Left colon (tissue), 2 donors: ENCODE data around the gene NCCRP1. TPM values are rescaled to one million over a fixed set of nuclear protein-coding genes. Genes with fewer than 3 reads are reported as not detected.

Experiments used
- ATAC-seq: fragments of 200-7000 bp; cut with Tn5 transposase; one replicate; pipeline ENCODE4 v1.9.1; 2020; ENCODE audit warnings: mild to moderate bottlenecking, moderate library complexity
- DNase-seq, 2 donors: peaks; one replicate each; pipeline ENCODE4 v3.0.0-alpha.2; 2020
- intact Hi-C, 2 donors: fragments of 100-400 bp; cut with DNase I in 1 of 2; cut with micrococcal nuclease in 1 of 2; formaldehyde crosslinking; loops; one replicate each; pipeline versions ENCODE4 v1.11.2 to v1.14.0; 2022; cut with DNase I, micrococcal nuclease
- total RNA-seq, 2 donors: library from RNA; stranded (reverse); fragmentation: NEBNext Ultra II Directional; extraction: Animal tissue kit (Norgen Biotek cat#: 25700); gene quantifications; one replicate each; pipeline ENCODE4 v1.2.1, GENCODE V29; 2021
- donor health status: DM: no; HTN: no; CAD: no.
- donor health status: DM: yes; HTN: yes; CAD: no.

Gene NCCRP1
- total RNA-seq, 2 donors from 2014 or later = not detected

GRCh38 chr19:39162441-39163043 lies 34.2 kb upstream of the NCCRP1 start:
- ATAC-seq (no peak), DNase-seq (no peak)
- intact Hi-C loops = no loop called here

DNA sequence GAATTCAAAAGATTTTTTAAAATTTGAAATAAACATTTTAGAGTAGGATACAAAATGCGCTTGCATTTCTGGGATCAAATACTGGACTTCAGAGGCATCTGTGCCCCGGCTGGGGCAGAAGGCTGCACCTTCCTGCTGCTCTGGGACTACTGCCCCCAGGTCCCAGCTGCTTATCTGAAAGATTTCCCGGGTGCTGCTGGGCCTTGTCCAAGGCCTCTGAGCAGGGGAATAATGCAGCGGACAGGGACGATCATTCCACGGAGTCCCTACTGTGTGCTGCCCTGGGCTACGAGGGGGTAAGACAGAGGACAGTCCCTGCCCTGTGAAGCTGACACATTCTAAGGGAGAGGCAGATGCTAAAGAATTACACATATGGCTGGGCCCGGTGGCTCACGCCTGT lies 33.1 kb upstream of the NCCRP1 start:
- intact Hi-C loops = no loop called here
- DNase-seq = no peak
- ATAC-seq = no peak

- intact Hi-C loops = no loop called here
- ATAC-seq (no peak), DNase-seq (no peak)
These were observed 32.5 kb upstream of the NCCRP1 start for GRCh38 chr19:39164289-39164688.

GRCh38 chr19:39165857-39166256 lies 30.9 kb upstream of the NCCRP1 start:
- DNase-seq = no peak
- no peak for ATAC-seq
- intact Hi-C loops = no loop called here

DNA sequence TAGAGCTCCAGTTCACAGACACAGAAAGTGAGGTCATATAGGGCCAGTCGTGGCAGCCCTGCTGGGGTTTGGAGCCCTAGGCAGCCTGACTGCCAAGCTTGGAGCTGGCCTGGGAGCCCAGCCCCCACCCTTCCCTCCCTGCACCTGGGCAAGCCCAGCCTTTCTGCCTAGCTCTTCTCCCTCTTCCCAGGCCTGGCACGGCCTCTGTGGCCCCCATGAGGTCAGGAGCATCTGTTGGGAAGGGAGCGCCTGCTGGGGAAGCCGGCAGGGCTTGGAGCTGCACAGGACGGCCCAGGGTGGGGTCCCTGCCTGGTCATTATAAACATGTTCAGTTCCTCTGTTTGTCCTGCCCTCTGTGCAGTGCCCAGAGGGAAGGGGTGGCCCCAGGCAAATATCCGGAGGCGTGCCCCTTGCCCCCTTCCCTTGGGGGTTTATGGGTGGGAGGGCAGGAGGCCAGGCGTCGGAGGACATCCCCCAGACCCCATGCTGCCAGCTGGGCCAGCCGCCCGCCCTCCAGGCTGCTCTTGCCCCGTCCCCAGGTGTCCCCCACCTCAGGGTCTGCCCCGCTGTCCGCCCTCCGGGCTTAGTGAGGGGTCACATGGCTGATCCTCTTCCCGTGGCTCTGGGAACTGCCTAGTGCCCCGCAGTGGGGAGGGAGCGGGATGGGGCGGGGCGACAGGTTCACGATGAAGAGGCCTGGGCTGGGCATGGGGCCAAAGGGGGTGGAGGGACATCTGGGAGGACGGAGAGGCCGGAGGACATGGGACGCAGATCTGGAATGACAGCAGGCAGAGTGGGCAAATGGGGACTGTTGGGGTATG lies 30.0 kb upstream of the NCCRP1 start:
- ATAC-seq (peak; percentile 85), DNase-seq (peak; percentile 88 to 91)
- intact Hi-C loops = no loop called here

DNA sequence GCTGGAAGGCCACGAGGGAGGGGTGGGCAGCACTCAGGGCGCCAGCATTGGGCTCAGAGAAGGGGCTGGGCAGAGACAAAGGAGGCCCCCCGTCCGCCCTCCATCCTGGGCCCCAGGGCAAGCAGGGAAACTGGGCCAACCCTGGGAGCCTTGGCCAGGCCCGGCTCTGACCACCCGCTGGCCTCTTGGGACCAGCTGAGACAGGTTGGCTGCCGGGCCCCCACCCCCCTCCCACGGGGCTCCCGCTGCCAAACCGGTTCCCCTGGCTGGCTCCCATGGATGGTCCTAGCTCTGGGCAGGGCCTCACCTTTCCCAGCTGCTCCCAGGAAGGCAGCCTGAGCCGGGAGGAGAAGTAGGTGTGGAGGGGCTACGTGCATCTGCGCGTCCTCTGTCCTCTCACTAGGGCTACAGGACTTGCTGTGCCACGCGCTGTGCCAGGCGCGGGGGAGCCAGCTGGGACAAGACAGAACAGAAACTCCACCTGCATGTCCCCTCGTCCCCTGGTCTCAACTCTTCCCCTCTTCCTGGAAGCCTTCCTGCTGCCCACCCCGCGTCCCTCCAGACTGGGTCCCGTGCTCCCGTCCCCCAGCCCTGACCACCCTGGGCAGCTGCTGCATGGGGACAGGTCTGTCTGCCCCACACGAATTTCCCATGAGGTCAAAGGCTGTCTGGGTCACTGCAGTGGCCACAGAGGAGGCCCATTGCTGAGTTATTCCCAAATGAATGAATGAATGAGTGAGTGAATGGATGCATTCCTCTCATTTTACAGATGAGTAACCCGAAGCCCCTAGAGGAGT lies 29.1 kb upstream of the NCCRP1 start:
- intact Hi-C loops = no loop called here
- DNase-seq (peak; percentile 53 to 63), ATAC-seq (peak; percentile 70)

DNA sequence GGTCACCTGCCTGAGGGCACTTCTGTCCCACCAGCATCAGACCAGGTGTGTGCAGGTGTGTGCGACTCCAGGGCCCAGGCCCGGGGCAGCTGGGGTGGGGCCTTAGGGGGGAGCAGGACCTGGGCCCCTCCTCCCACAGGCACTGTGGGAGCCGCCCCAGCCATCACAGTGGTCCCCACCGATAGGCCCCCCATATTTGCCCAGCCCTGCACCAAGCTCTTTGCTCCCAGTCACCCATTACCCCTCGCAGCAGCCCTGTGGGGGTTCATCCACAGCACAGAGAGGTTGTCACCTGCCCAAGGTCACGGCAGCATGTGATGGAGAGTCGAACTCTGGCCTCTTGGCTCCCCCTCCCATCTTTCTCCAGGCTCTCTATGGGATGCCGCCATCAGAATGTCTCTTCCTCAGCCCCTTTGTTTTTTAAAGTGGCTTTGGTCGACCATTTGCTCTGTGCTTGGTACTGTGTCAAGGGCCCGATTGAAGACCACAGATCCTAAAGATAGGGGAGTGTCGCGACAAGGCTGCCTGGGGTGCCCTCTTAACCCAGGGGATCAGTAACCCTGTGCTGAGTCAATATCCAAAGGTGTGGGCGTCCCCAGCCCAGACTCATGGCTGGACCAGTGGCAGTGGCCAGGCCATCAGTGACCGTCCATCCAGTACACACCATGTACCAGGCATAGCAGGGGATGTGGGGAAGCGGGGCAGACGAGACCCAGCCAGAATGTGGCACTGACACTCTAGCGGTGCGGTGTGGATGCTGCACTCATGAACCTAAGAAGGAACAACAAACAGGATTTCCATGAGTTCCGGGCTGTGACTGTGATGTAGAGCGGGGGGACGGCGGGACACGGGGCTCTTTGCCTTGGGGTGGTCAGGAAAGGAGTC lies 28.3 kb upstream of the NCCRP1 start:
- DNase-seq = no peak
- intact Hi-C loops = no loop called here
- ATAC-seq = no peak

- ATAC-seq = no peak
- intact Hi-C loops = no loop called here
- no peak for DNase-seq
These were observed 27.5 kb upstream of the NCCRP1 start for GRCh38 chr19:39169143-39169810.

GRCh38 chr19:39170386-39171231 lies 26.2 kb upstream of the NCCRP1 start:
- intact Hi-C loops = no loop called here
- no peak for ATAC-seq
- DNase-seq = no peak

DNA sequence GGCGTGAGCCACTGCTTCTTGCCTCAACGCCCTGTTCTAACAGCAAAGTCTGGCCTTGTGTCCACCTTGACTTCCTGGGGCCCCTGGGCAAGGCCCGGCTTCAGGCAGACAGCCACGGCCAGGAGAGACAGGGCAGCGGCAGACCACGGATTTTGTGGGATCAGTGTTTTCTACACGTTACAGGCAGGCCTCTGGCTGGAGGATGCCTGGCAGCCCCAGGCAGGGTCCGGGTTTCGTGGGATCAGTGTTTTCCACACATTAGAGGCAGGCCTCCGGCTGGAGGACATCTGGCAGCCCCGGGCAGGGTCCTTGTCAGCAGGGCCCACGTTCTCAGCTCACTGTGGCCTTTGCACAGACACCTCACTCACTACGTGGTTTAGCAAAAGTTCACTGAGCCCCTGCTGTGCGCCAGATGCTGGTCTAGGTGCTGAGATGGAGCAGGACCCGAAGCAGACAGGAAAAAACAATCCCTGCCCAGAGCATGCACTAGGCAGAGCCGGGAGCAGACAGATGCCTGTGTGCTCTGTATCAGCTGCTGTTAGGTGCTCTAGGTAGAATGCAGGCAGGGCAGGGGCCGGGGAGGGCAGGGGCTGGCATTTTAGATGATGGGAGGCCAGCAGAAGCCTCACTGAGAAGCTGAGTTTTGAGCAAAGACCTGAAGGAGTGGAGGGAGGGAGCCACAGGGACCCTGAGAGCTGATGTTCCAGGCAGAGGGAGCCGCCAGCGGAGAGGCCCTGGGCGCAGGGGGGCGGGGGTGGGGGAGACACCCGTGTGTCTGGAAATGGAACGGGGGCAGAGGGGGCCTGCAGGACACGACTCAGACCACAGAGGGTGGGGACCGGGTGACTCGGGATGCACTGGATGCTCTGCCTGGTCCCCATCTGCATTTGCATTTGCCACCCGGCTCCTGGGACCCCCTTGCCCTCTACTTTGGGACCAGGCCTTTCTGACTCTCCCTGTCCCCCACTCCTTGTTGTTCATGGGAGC lies 25.0 kb upstream of the NCCRP1 start:
- no peak for ATAC-seq
- intact Hi-C loops = no loop called here
- DNase-seq = no peak

DNA sequence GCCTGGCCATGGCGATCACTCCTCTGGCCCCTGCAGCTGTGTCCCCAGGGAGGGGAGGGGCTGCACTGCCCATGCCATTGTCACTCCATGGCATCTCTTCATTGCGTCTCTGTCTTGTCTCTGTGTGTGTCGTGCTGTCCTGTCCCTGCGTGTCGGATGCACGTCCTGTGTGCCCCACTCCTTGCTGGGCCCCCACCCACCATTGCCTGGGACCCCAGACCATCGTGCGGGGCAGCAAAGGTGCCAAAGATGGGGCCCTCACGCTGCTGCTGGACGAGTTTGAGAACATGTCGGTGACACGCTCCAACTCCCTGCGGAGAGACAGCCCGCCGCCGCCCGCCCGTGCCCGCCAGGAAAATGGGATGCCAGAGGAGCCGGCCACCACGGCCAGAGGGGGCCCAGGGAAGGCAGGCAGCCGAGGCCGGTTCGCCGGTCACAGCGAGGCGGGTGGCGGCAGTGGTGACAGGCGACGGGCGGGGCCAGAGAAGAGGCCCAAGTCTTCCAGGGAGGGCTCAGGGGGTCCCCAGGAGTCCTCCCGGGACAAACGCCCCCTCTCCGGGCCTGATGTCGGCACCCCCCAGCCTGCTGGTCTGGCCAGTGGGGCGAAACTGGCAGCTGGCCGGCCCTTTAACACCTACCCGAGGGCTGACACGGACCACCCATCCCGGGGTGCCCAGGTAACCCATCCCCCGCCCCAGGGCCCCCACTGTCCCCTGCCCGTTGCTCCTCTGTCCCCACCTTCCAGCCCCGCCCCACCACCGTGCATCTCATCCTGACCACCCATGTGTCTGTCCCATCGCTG lies 23.9 kb upstream of the NCCRP1 start:
- DNase-seq (no peak), ATAC-seq (no peak)
- intact Hi-C loops = no loop called here

DNA sequence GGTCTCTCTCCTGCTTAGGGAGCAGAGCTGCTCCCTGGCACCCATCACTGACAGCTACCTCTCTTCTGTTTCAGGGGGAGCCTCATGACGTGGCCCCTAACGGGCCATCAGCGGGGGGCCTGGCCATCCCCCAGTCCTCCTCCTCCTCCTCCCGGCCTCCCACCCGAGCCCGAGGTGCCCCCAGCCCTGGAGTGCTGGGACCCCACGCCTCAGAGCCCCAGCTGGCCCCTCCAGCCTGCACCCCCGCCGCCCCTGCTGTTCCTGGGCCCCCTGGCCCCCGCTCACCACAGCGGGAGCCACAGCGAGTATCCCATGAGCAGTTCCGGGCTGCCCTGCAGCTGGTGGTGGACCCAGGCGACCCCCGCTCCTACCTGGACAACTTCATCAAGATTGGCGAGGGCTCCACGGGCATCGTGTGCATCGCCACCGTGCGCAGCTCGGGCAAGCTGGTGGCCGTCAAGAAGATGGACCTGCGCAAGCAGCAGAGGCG lies 23.2 kb upstream of the NCCRP1 start:
- no peak for DNase-seq
- no peak for ATAC-seq
- intact Hi-C loops = no loop called here

- DNase-seq (no peak), ATAC-seq (no peak)
- intact Hi-C loops = no loop called here
These were observed 22.6 kb upstream of the NCCRP1 start for GRCh38 chr19:39174142-39174541.

DNA sequence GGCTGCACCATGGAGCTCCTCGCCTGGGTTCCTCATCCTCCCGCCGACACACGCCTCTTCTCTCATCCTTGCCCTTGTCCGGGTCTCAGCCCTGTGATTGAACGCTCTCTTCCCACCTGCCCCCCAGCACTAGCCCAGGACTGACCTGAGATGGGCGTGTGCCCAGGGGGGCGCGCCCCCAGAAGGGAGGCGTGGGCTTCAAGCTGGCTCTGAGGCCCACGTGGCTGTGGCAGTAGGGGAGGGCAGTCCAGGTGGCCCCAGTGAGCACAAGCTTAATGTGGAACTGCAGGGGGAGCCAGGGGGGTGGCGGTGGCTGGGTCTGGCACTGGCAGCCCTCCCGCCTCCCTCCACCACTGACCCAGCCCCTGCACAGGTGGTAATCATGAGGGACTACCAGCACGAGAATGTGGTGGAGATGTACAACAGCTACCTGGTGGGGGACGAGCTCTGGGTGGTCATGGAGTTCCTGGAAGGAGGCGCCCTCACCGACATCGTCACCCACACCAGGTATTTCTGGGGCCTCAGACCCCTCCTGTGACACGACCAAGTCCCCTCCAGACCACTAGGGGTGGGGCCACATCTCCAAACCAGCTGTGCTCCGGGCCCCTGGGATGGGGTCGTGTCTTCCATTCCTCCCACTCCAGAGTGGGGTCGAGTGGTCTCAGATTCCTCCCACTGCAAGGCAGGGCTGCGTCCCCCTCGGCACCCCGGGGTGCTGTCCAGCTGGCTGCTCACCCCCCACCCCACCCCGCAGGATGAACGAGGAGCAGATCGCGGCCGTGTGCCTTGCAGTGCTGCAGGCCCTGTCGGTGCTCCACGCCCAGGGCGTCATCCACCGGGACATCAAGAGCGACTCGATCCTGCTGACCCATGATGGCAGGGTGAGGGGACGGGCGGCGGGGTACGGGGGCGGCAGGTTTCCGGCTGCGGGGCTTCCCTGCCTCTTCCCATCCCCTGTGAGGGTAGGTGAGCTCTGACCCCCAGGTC lies 21.9 kb upstream of the NCCRP1 start:
- intact Hi-C loops = no loop called here
- DNase-seq (no peak), ATAC-seq (no peak)
